A549 (cell line): Measurements from ENCODE around the gene PTGS2. TPM values are rescaled to one million over a fixed set of nuclear protein-coding genes. Genes with fewer than 3 reads are reported as not detected.

Experiments
- BHLHE40 ChIP-seq: IDR thresholded peaks from 2 replicates; pipeline ENCODE4 v1.6.1; 2012; ENCODE audit warnings: low read depth, low read length, inconsistent platforms
- CEBPB ChIP-seq, 2 experiments: fragments of >200 bp in 1 of 2; sonication (Bioruptor Twin) in 1 of 2; formaldehyde crosslinking in 1 of 2; IDR thresholded peaks; 2 replicates each; pipeline ENCODE4 v1.6.1; 2012 to 2016
- CHD2 ChIP-seq: fragments of 150-350 bp; IDR thresholded peaks from 2 replicates; pipeline ENCODE4 v1.6.1; 2014; ENCODE audit warnings: low read length; ENCODE audit not compliant: partially characterized antibody
- EHMT2 ChIP-seq: fragments of 200-600 bp; sonication (generic); IDR thresholded peaks from 2 replicates; pipeline ENCODE4 v1.6.1; 2016; ENCODE audit warnings: antibody characterized with exemption, low read depth, mild to moderate bottlenecking, moderate library complexity
- EP300 ChIP-seq, 2 experiments: fragments of >200 bp; sonication (Bioruptor Twin); formaldehyde crosslinking; IDR thresholded peaks; 2 replicates in 1 of 2; 3 replicates in 1 of 2; pipeline ENCODE4 v1.6.1; 2016 to 2017
- FOSB ChIP-seq: fragments of 250-450 bp; sonication (Bioruptor Pico); IDR thresholded peaks from 2 replicates; pipeline ENCODE4 v1.5.0; 2020; ENCODE audit warnings: mild to moderate bottlenecking, moderate library complexity
- HEYL ChIP-seq: fragments of 250-450 bp; sonication (Bioruptor Pico); IDR thresholded peaks from 2 replicates; pipeline ENCODE4 v1.8.0; 2021; ENCODE audit warnings: mild to moderate bottlenecking, moderate library complexity
- HOXA7 ChIP-seq: fragments of 250-450 bp; sonication (Bioruptor Pico); IDR thresholded peaks from 2 replicates; pipeline ENCODE4 v1.5.0; 2020; ENCODE audit warnings: mild to moderate bottlenecking, moderate library complexity
- HOXB13 ChIP-seq: fragments of 250-450 bp; sonication (Bioruptor Pico); IDR thresholded peaks from 2 replicates; pipeline ENCODE4 v1.5.0; 2020; ENCODE audit warnings: low read depth, mild to moderate bottlenecking, moderate library complexity
- HOXB5 ChIP-seq: fragments of 250-450 bp; sonication (Bioruptor Pico); IDR thresholded peaks from 2 replicates; pipeline ENCODE4 v1.5.0; 2020; ENCODE audit warnings: mild to moderate bottlenecking, moderate library complexity
- JUN ChIP-seq, 2 experiments: fragments of >200 bp; sonication (Bioruptor Twin); formaldehyde crosslinking; IDR thresholded peaks; 2 replicates in 1 of 2; 3 replicates in 1 of 2; pipeline ENCODE4 v1.6.1; 2016 to 2017
- JUNB ChIP-seq: fragments of >200 bp; sonication (Bioruptor Twin); formaldehyde crosslinking; IDR thresholded peaks from 2 replicates; pipeline ENCODE4 v1.6.1; 2016
- MAFK ChIP-seq: fragments of 450-650 bp; IDR thresholded peaks from 2 replicates; pipeline ENCODE4 v1.6.1; 2014; ENCODE audit not compliant: partially characterized antibody
- MAZ ChIP-seq: fragments of 150-350 bp; IDR thresholded peaks from 2 replicates; pipeline ENCODE4 v1.6.1; 2014; ENCODE audit warnings: antibody characterized with exemption, low read depth, low read length, borderline replicate concordance
- MYC ChIP-seq: IDR thresholded peaks from 2 replicates; pipeline ENCODE4 v1.6.1; 2012; ENCODE audit warnings: mild to moderate bottlenecking, inconsistent platforms, low read length, improper control_type of control experiment, borderline replicate concordance
- NFE2L2 ChIP-seq: fragments of 150-350 bp; conservative IDR thresholded peaks from 2 replicates; pipeline ENCODE4 v1.6.1; 2014; ENCODE audit warnings: low read length
- NPAS2 ChIP-seq: fragments of 250-450 bp; sonication (Bioruptor Pico); IDR thresholded peaks from 2 replicates; pipeline ENCODE4 v1.8.0; 2022; ENCODE audit warnings: mild to moderate bottlenecking, moderate library complexity, borderline replicate concordance
- NR3C1 ChIP-seq: fragments of >200 bp; sonication (Bioruptor Twin); formaldehyde crosslinking; IDR thresholded peaks from 3 replicates; pipeline ENCODE4 v1.6.1; 2017
- POLR2AphosphoS2 ChIP-seq: conservative IDR thresholded peaks from 2 replicates; pipeline ENCODE4 v1.6.1; 2012; ENCODE audit warnings: low read length, improper control_type of control experiment, inconsistent platforms
- RAD21 ChIP-seq, 2 experiments: fragments of >200 bp in 1 of 2; sonication (Bioruptor Twin) in 1 of 2; formaldehyde crosslinking in 1 of 2; IDR thresholded peaks in 1 of 2; conservative IDR thresholded peaks in 1 of 2; 2 replicates in 1 of 2; 3 replicates in 1 of 2; pipeline ENCODE4 v1.6.1; 2012 to 2018; ENCODE audit warnings: inconsistent platforms in 1 of 2
- RFX5 ChIP-seq: fragments of 450-650 bp; IDR thresholded peaks from 2 replicates; pipeline ENCODE4 v1.7.1; 2014; ENCODE audit warnings: antibody characterized with exemption, mild to moderate bottlenecking, moderate library complexity
- RNF2 ChIP-seq: fragments of 200-600 bp; sonication (generic); IDR thresholded peaks from 2 replicates; pipeline ENCODE4 v1.6.1; 2016; ENCODE audit warnings: low read depth, mild to moderate bottlenecking, antibody characterized with exemption, moderate library complexity, borderline replicate concordance
- SMC3 ChIP-seq: fragments of >200 bp; sonication (Bioruptor Twin); formaldehyde crosslinking; IDR thresholded peaks from 3 replicates; pipeline ENCODE4 v1.6.1; 2018; ENCODE audit warnings: inconsistent platforms
- polyA plus RNA-seq, 4 experiments: library from polyadenylated mRNA; depleted of rRNA in 3 of 4; stranded (reverse); fragments of >200 nt; fragmentation: RNase III in 1 of 4; extraction: RNeasy Plus Mini Kit Qiagen cat#74134 plus additional on column Dnase treatment in 1 of 4; gene quantifications; 2 replicates in 3 of 4; 3 replicates in 1 of 4; pipeline ENCODE4 v1.2.3, GENCODE V29; 2011 to 2017
- TF ChIP-seq, protein P1 (sequence below): fragments of 200-600 bp; sonication (generic); IDR thresholded peaks from 2 replicates; pipeline ENCODE4 v1.6.1; 2016; ENCODE audit warnings: antibody characterized with exemption, mild to moderate bottlenecking, moderate library complexity
- TF ChIP-seq, protein P2 (sequence below): IDR thresholded peaks from 2 replicates; pipeline ENCODE4 v1.6.1; 2012
- TF ChIP-seq, protein P3 (sequence below): fragments of 150-350 bp; IDR thresholded peaks from 2 replicates; pipeline ENCODE4 v1.6.1; 2014; ENCODE audit warnings: low read depth, mild to moderate bottlenecking, low read length

Gene PTGS2
- polyA plus RNA-seq, 2 of the 4 experiments (the other 2 are of a cell fraction): 12.3 to 127 TPM

DNA sequence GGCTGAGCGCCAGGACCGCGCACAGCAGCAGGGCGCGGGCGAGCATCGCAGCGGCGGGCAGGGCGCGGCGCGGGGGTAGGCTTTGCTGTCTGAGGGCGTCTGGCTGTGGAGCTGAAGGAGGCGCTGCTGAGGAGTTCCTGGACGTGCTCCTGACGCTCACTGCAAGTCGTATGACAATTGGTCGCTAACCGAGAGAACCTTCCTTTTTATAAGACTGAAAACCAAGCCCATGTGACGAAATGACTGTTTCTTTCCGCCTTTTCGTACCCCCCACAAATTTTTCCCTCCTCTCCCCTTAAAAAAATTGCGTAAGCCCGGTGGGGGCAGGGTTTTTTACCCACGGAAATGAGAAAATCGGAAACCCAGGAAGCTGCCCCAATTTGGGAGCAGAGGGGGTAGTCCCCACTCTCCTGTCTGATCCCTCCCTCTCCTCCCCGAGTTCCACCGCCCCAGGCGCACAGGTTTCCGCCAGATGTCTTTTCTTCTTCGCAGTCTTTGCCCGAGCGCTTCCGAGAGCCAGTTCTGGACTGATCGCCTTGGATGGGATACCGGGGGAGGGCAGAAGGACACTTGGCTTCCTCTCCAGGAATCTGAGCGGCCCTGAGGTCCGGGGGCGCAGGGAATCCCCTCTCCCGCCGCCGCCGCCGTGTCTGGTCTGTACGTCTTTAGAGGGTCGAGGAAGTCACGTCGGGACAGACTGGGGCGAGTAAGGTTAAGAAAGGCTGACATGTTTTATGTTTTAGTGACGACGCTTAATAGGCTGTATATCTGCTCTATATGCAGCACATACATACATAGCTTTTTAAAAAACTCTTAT, at the start of gene PTGS2 (continued):
- no peak for TF ChIP-seq EHMT2
- TF ChIP-seq, protein P1, sequence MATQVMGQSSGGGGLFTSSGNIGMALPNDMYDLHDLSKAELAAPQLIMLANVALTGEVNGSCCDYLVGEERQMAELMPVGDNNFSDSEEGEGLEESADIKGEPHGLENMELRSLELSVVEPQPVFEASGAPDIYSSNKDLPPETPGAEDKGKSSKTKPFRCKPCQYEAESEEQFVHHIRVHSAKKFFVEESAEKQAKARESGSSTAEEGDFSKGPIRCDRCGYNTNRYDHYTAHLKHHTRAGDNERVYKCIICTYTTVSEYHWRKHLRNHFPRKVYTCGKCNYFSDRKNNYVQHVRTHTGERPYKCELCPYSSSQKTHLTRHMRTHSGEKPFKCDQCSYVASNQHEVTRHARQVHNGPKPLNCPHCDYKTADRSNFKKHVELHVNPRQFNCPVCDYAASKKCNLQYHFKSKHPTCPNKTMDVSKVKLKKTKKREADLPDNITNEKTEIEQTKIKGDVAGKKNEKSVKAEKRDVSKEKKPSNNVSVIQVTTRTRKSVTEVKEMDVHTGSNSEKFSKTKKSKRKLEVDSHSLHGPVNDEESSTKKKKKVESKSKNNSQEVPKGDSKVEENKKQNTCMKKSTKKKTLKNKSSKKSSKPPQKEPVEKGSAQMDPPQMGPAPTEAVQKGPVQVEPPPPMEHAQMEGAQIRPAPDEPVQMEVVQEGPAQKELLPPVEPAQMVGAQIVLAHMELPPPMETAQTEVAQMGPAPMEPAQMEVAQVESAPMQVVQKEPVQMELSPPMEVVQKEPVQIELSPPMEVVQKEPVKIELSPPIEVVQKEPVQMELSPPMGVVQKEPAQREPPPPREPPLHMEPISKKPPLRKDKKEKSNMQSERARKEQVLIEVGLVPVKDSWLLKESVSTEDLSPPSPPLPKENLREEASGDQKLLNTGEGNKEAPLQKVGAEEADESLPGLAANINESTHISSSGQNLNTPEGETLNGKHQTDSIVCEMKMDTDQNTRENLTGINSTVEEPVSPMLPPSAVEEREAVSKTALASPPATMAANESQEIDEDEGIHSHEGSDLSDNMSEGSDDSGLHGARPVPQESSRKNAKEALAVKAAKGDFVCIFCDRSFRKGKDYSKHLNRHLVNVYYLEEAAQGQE: no peak; the same call in 1 of the 2 replicates
- no peak for TF ChIP-seq NR3C1
- TF ChIP-seq FOSB (CRISPR knock-in tag): no peak
- TF ChIP-seq SMC3: peak; percentile 68
- TF ChIP-seq HEYL (CRISPR knock-in tag): no peak
- TF ChIP-seq, protein P2, sequence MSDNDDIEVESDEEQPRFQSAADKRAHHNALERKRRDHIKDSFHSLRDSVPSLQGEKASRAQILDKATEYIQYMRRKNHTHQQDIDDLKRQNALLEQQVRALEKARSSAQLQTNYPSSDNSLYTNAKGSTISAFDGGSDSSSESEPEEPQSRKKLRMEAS: peak; percentile 75
- TF ChIP-seq MYC: peak; percentile 12; the same call in 1 of the 2 replicates
- TF ChIP-seq NFE2L2: no peak
- TF ChIP-seq, protein P3, sequence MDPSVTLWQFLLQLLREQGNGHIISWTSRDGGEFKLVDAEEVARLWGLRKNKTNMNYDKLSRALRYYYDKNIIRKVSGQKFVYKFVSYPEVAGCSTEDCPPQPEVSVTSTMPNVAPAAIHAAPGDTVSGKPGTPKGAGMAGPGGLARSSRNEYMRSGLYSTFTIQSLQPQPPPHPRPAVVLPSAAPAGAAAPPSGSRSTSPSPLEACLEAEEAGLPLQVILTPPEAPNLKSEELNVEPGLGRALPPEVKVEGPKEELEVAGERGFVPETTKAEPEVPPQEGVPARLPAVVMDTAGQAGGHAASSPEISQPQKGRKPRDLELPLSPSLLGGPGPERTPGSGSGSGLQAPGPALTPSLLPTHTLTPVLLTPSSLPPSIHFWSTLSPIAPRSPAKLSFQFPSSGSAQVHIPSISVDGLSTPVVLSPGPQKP: peak; percentile 85; the same call in 1 of the 2 replicates
- peak; percentile 63 for TF ChIP-seq JUNB
- peak; percentile 35 to 58; a peak in 4 of 5 replicates for TF ChIP-seq RAD21 (conservative IDR thresholded peaks at IDR 0.05 in 1 of 2, IDR thresholded peaks at IDR 0.05 in 1 of 2)
- peak; percentile 69 to 92; a peak in 4 of 5 replicates for TF ChIP-seq JUN (IDR thresholded peaks at IDR 0.05)
- no peak for TF ChIP-seq NPAS2 (CRISPR knock-in tag)
- TF ChIP-seq RFX5: peak; percentile 55; the same call in 1 of the 2 replicates
- TF ChIP-seq CHD2: peak; percentile 32
- TF ChIP-seq HOXA7 (CRISPR knock-in tag): no peak
- no peak for TF ChIP-seq MAFK
- no peak for TF ChIP-seq HOXB5 (CRISPR knock-in tag)
- TF ChIP-seq POLR2AphosphoS2: no peak
- TF ChIP-seq BHLHE40: no peak
- no peak for TF ChIP-seq HOXB13 (CRISPR knock-in tag)
- TF ChIP-seq CEBPB (IDR thresholded peaks at IDR 0.05): peak; percentile 97 to 98
- 0 out of 2 replicates have a peak, but pooled peaks have one; percentile 25 for TF ChIP-seq MAZ
- peak; percentile 55 to 75; a peak in 3 of 5 replicates for TF ChIP-seq EP300 (IDR thresholded peaks at IDR 0.05)
- TF ChIP-seq RNF2: no peak
- TF ChIP-seq, all 56 proteins: peak for 24
